ENCODE data around the gene TPST1. TPM values are rescaled to one million over a fixed set of nuclear protein-coding genes. Genes with fewer than 3 reads are reported as not detected.

TPST1 gene
- total RNA-seq, 1 experiment from 2014 or later, result 29.0 TPM

DNA sequence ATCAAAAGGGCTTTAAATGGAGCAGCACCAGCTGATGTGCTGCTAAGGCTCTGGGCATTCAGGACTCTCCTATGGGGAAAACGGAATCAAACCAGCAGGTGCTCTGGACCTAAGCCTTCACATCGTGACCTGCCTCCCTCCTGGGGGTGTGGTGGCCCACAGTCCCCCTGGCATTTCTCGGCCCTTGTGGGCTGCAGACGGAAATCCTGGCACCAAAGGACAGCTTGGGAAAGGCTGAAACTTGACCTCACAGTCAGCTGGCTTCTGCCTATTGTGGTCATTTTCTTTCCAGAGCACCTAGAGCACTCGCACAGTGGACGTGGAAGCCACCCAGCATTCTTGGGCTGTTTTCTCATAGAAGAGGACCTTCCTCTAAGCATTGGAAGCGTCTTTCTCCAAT lies 74.8 kb downstream of the TPST1 start:
- intact Hi-C loops (cut with micrococcal nuclease; ENCODE audit: unreplicated experiment), result no loop called here
- TF ChIP-seq, protein P1, sequence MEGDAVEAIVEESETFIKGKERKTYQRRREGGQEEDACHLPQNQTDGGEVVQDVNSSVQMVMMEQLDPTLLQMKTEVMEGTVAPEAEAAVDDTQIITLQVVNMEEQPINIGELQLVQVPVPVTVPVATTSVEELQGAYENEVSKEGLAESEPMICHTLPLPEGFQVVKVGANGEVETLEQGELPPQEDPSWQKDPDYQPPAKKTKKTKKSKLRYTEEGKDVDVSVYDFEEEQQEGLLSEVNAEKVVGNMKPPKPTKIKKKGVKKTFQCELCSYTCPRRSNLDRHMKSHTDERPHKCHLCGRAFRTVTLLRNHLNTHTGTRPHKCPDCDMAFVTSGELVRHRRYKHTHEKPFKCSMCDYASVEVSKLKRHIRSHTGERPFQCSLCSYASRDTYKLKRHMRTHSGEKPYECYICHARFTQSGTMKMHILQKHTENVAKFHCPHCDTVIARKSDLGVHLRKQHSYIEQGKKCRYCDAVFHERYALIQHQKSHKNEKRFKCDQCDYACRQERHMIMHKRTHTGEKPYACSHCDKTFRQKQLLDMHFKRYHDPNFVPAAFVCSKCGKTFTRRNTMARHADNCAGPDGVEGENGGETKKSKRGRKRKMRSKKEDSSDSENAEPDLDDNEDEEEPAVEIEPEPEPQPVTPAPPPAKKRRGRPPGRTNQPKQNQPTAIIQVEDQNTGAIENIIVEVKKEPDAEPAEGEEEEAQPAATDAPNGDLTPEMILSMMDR (IDR thresholded peaks at IDR 0.05), result no peak
- TF ChIP-seq SIN3A (IDR thresholded peaks at IDR 0.05; ENCODE audit: borderline replicate concordance, insufficient read depth, low read depth, low read length) (no peak), TCF7L2 (IDR thresholded peaks at IDR 0.05; ENCODE audit: low read depth, low read length) (no peak), POLR2AphosphoS5 (IDR thresholded peaks at IDR 0.05; ENCODE audit: low read depth, low read length) (no peak)
- TF ChIP-seq, protein P2, sequence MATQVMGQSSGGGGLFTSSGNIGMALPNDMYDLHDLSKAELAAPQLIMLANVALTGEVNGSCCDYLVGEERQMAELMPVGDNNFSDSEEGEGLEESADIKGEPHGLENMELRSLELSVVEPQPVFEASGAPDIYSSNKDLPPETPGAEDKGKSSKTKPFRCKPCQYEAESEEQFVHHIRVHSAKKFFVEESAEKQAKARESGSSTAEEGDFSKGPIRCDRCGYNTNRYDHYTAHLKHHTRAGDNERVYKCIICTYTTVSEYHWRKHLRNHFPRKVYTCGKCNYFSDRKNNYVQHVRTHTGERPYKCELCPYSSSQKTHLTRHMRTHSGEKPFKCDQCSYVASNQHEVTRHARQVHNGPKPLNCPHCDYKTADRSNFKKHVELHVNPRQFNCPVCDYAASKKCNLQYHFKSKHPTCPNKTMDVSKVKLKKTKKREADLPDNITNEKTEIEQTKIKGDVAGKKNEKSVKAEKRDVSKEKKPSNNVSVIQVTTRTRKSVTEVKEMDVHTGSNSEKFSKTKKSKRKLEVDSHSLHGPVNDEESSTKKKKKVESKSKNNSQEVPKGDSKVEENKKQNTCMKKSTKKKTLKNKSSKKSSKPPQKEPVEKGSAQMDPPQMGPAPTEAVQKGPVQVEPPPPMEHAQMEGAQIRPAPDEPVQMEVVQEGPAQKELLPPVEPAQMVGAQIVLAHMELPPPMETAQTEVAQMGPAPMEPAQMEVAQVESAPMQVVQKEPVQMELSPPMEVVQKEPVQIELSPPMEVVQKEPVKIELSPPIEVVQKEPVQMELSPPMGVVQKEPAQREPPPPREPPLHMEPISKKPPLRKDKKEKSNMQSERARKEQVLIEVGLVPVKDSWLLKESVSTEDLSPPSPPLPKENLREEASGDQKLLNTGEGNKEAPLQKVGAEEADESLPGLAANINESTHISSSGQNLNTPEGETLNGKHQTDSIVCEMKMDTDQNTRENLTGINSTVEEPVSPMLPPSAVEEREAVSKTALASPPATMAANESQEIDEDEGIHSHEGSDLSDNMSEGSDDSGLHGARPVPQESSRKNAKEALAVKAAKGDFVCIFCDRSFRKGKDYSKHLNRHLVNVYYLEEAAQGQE (IDR thresholded peaks at IDR 0.05; ENCODE audit: insufficient read depth in 1 of 2, low read depth in 2 of 2, low read length in 1 of 2), result no peak
- ChIA-PET POLR2A (interaction anchor here (0.7 kb wide), 1 partner anchor 46 kb away, joined by 5 read pairs; no protein-coding TSS in a partner anchor), CTCF (no interaction called here)
- Histone ChIP-seq H3K9me3 (ENCODE audit: control insufficient read depth, insufficient read depth, low read depth, low read length) (no peaks in the 10 kb centered on the region), H3K27me3 (ENCODE audit: control insufficient read depth, insufficient read depth, low read length) (no peaks in the 10 kb centered on the region), H3K4me1 (ENCODE audit: control insufficient read depth, insufficient read depth, low read length) (peaks cover 19% of the 10 kb centered on the region), H3K4me3 (ENCODE audit: low read depth in 2 of 2, low read length in 2 of 2) (no peak overlapping the region), H3K36me3 (ENCODE audit: control insufficient read depth, insufficient read depth, low read length) (no peaks in the 10 kb centered on the region), H3K27ac (ENCODE audit: low read length) (no peak overlapping the region)
- ATAC-seq (no peak), DNase-seq (ENCODE audit: low read depth, low spot score) (no peak)
- no TSS peak for BruUV-seq (replicated peaks)
- in situ Hi-C loops (cut with HindIII; ENCODE audit: low pct_unique_long_range_greater_than_20kb, low sequenced_read_pairs), result no loop called here

- intact Hi-C loops (cut with micrococcal nuclease; ENCODE audit: unreplicated experiment) (no loop called here), in situ Hi-C loops (cut with HindIII; ENCODE audit: low pct_unique_long_range_greater_than_20kb, low sequenced_read_pairs) (no loop called here)
- H3K36me3 ChIP-seq (ENCODE audit: control insufficient read depth, insufficient read depth, low read length), result no peaks in the 10 kb centered on the region
- TF ChIP-seq SIN3A (IDR thresholded peaks at IDR 0.05; ENCODE audit: borderline replicate concordance, insufficient read depth, low read depth, low read length), result no peak
- no peak for TF ChIP-seq POLR2AphosphoS5 (IDR thresholded peaks at IDR 0.05; ENCODE audit: low read depth, low read length)
- TF ChIP-seq, protein P1 (IDR thresholded peaks at IDR 0.05), result no peak
- no peak for TF ChIP-seq TCF7L2 (IDR thresholded peaks at IDR 0.05; ENCODE audit: low read depth, low read length)
- TF ChIP-seq, protein P2 (IDR thresholded peaks at IDR 0.05; ENCODE audit: insufficient read depth in 1 of 2, low read depth in 2 of 2, low read length in 1 of 2), result no peak
- peaks cover 19% of the 10 kb centered on the region for H3K4me1 ChIP-seq (ENCODE audit: control insufficient read depth, insufficient read depth, low read length)
- CTCF ChIA-PET, result no interaction called here
- H3K9me3 ChIP-seq (ENCODE audit: control insufficient read depth, insufficient read depth, low read depth, low read length), result no peaks in the 10 kb centered on the region
- peak overlapping the region; percentile 48 for H3K27ac ChIP-seq (ENCODE audit: low read length)
- ATAC-seq, result peak; percentile 83
- POLR2A ChIA-PET, result no interaction called here
- H3K27me3 ChIP-seq (ENCODE audit: control insufficient read depth, insufficient read depth, low read length), result no peaks in the 10 kb centered on the region
- DNase-seq (ENCODE audit: low read depth, low spot score), result no peak
- no peak overlapping the region for H3K4me3 ChIP-seq (ENCODE audit: low read depth in 2 of 2, low read length in 2 of 2)
- BruUV-seq (replicated peaks), result no TSS peak
Observed at GRCh38 chr7:66281678-66282590, 76.8 kb downstream of the TPST1 start.
